Stimulated activated naive CD4-positive, alpha-beta T cell (primary cell): ENCODE measurements around the gene LRP5.
"Not testable (repeated sequence)": the region's sequence is repeated elsewhere in the genome, so short reads cannot be mapped to it uniquely, and the experiment has no call there.

Experiments
- DNase-seq, 6 experiments: peaks; one replicate each; lab custom pipeline; 2025; lab: John Stamatoyannopoulos, UW

LRP5 gene

GRCh38 chr11:68469122-68469521 is 156.7 kb downstream of the LRP5 start:
- DNase-seq: no peak

DNA sequence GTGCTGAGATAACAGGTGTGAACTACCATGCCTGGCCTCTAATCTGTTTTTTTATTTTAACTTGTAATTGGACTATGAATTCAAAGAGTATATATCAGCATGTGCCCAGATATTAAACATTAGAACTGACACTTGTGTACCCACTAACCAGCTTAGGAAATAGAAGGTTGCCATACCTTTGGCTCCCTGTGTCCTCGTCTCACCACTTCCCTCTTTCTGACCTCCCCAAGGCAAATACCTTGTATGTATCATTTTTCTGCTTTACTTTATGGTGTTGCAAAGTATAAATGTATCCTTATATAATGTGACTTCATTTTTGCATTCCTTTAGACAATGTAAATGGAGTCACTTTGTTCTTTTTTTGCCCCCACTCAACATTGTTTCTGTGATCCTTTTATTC is 157.3 kb downstream of the LRP5 start:
- DNase-seq: no peak

- no peak for DNase-seq
These were observed 158.0 kb downstream of the LRP5 start for GRCh38 chr11:68470304-68470811.

GRCh38 chr11:68471360-68472340 is 159.3 kb downstream of the LRP5 start:
- peak in 3 of 6 experiments; percentile 30 to 51 (median 37) for DNase-seq

GRCh38 chr11:68472778-68473177 is 160.4 kb downstream of the LRP5 start:
- no peak for DNase-seq

- no peak for DNase-seq
These were observed 161.3 kb downstream of the LRP5 start for GRCh38 chr11:68473693-68474092.

DNA sequence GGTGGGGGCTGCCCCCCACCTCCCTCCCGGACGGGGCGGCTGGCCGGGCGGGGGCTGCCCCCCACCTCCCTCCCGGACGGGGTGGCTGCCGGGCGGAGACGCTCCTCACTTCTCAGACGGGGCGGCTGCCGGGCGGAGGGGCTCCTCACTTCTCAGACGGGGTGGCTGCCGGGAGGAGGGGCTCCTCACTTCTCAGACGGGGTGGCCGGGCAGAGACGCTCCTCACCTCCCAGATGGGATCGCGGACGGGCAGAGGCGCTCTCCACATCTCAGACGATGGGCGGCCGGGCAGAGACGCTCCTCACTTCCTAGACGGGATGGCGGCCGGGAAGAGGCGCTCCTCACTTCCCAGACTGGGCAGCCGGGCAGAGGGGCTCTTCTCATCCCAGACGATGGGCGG is 163.2 kb downstream of the LRP5 start:
- DNase-seq: not testable (repeated sequence)

DNA sequence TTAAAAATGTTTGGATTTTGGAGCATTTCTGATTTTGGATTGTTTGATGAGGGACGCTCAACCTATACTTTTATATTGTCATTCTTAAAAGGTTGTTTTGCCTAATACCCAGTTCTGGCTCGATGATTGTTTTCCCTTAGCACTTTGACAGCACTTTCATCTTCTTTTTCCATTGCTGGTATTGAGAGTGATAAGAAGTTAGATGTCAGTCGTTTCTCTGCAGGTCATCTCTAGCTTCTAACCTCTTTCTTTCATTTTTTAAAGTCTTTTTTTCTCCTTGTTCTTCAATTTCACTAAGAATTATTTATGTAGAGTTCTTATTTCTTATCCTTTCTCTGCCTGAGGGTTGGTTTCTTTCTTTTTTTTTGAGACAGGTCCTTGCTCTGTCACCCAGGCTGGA is 167.0 kb downstream of the LRP5 start:
- no peak for DNase-seq

DNA sequence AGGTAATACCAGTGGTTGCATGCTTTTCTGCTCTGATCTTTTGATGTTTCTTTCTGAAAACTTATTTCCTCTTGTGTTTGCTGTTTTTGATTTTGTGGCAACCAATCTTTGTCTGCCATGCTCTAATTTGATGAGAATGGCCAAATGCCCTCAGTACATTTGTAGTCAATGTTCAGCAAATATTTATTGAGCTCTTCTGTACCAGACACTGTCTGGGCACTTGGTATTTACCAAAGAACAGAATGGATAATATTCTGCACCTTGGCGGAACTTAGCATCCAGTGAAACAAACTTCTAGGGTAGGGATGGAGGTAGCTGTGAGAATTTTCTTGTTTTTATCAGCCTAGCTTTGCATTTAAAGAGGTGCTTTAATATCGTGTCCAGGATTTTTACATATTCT is 167.8 kb downstream of the LRP5 start:
- DNase-seq: no peak

GRCh38 chr11:68480852-68481510 is 168.6 kb downstream of the LRP5 start:
- DNase-seq: no peak

DNA sequence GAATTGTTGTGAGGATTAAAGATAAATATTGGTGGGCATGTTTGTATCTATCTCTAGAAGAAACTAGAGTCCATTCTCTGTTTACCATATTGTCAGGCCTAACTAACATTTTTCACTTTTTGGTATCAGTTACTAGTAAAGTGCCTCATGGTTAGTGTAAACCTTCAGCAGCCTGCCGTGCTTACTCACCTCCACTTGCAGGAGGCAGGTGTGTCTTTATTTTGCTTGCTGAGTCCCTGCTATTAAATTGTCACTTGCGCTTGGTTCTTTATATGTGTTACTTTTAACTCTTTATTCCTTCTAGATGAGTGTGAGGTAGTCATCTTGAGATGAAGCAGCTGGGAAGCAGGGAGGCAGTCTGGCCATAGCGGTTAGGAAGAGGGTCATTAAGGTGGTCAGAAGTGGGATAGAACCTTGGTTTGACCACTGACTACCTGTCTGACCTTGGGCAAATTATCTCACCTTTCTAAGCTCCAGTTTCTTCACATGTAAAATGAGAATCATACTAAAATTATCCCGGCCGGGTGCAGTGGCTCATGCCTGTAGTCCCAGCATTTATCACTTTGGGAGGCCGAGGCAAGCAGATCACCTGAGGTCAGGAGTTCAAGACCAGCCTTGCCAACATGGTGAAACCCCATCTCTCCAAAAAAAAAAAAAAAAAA is 169.3 kb downstream of the LRP5 start:
- DNase-seq: no peak

DNA sequence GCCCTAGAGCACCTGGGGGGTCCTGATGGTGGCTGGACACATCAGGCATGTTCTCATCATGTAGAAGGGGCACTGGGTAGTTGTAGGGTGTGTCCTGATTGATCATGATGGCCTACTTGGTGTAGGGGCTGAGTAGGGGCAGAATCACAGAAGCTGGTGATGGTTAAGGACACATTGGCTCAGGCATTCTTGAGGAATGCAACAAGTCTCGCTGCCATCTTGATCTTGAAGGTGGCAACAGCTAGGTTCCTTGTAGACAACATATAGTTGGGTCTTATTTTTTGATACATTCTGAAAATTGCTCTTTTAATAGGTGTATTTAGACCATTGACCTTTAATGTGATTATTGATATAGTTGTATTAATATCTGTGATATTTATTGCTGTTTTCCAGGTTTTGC is 176.2 kb downstream of the LRP5 start:
- no peak for DNase-seq

DNA sequence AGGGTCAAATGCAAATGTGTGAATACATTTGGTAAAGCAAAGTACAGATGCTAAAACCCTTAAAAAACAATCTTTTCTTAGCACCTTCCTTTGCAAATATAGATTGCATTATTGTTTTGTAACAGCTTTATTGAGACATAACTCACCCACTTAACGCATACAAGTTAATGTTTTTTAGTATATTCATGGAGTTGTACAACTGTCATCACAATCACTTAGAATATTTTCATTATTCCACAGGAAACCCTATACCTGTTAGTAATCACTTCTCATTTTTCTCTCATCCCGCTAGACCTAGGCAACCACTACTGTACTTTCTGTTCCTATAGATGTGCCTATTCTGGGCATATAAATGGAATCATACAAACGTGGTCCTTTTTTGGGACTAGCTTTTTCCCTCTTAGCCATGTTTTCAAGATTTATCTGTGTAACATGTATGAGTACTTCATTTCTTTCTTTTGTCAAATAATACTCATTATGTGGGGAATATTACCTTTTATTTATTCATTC is 182.9 kb downstream of the LRP5 start:
- no peak for DNase-seq

DNA sequence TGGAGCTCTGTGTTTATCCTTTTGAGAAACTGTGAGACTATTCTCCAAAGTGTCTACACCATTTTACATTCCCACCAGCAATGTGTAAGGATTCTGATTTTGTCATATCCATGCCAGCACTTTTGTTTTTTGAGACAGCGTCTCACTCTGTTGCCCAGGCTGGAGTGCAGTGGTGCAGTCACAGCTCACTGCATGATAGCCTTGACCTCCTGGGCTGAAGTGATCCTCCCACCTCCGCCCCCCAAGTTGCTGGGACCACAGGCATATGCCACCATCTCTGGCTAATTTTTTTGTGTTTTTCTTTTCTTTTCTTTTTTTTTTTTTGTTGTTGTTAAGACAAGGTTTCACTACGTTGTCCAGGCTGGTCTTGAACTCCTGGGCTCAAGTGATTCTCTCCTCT is 183.5 kb downstream of the LRP5 start:
- no peak for DNase-seq

- no peak for DNase-seq
These were observed 185.4 kb downstream of the LRP5 start for GRCh38 chr11:68497761-68498160.

DNA sequence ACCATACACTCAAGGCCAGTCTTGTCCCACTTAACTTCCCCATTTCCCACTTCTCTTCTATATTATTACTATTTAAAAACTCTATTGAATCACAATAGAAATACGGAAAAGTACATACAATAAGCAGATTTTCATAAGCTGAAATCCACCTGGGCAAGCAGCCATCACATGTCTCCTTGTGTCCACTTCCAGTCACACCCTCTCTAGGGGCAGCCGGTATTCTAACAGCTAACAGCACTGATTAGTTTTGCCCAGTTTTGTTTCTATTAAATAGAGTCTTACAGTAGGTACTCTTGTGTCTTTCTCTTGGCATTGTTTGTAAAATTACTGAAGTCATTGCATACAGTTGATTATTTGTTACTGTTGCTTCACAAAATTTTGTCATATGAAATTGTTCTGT is 185.9 kb downstream of the LRP5 start:
- no peak for DNase-seq
